Gastroesophageal sphincter (tissue), 3 donors: ENCODE results near the gene CYP1A2.

Source experiments
- CTCF ChIP-seq, 4 experiments: fragments of 200-600 bp in 2 of 4; fragments of 450-650 bp in 2 of 4; sonication (generic) in 1 of 4; IDR thresholded peaks; one replicate each; pipeline ENCODE4 v1.5.1; 2017 to 2019; ENCODE audit warnings: antibody characterized with exemption in 4 of 4, mild to moderate bottlenecking in 2 of 4, moderate library complexity in 2 of 4
- EP300 ChIP-seq: sonication (generic); formaldehyde crosslinking; IDR thresholded peaks from one replicate; pipeline ENCODE4 v1.6.1; 2017; ENCODE audit warnings: antibody characterized with exemption, mild to moderate bottlenecking
- POLR2A ChIP-seq, 2 donors: fragments of 450-650 bp; IDR thresholded peaks; one replicate each; pipeline ENCODE4 v1.6.1; 2017; ENCODE audit warnings: antibody characterized with exemption in 2 of 2, mild to moderate bottlenecking in 2 of 2, moderate library complexity in 1 of 2

GRCh38 chr15:74787251-74788041 is 38.8 kb downstream of the CYP1A2 start:
- TF ChIP-seq POLR2A (IDR thresholded peaks at IDR 0.05) (no peak), CTCF (IDR thresholded peaks at IDR 0.05) (peak in 1 of 4 experiments; percentile 24), EP300 (no peak)
